GM12872 (cell line): Measurements from ENCODE around the gene FNDC1.

Experiments
- TF ChIP-seq, protein P1 (sequence below): IDR thresholded peaks from 3 replicates; pipeline ENCODE4 v1.5.1; 2011; ENCODE audit warnings: low read depth, mild to moderate bottlenecking, low read length, moderate library complexity; ENCODE audit not compliant: insufficient read depth

The FNDC1 gene

DNA sequence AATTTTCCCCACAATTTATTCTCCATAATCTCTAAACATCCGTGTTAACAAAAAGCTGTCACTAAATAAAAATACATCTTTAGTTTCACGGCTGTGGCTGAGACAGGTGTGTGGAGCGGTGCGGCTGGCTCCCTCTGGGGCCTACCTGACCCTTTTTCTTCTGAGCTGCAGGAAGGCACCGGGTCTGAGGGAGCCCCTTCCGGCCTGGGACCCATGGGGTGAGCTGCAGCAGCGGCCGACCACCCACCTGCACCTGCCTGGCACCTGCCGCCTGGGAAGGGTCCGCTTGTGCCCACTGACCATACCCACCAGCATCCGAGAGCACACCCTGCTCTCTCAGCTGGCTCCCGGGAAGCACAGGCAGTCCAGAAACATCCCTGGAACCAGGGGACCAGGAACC lies 41.5 kb upstream of the FNDC1 start:
- TF ChIP-seq, protein P1, sequence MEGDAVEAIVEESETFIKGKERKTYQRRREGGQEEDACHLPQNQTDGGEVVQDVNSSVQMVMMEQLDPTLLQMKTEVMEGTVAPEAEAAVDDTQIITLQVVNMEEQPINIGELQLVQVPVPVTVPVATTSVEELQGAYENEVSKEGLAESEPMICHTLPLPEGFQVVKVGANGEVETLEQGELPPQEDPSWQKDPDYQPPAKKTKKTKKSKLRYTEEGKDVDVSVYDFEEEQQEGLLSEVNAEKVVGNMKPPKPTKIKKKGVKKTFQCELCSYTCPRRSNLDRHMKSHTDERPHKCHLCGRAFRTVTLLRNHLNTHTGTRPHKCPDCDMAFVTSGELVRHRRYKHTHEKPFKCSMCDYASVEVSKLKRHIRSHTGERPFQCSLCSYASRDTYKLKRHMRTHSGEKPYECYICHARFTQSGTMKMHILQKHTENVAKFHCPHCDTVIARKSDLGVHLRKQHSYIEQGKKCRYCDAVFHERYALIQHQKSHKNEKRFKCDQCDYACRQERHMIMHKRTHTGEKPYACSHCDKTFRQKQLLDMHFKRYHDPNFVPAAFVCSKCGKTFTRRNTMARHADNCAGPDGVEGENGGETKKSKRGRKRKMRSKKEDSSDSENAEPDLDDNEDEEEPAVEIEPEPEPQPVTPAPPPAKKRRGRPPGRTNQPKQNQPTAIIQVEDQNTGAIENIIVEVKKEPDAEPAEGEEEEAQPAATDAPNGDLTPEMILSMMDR: no peak

DNA sequence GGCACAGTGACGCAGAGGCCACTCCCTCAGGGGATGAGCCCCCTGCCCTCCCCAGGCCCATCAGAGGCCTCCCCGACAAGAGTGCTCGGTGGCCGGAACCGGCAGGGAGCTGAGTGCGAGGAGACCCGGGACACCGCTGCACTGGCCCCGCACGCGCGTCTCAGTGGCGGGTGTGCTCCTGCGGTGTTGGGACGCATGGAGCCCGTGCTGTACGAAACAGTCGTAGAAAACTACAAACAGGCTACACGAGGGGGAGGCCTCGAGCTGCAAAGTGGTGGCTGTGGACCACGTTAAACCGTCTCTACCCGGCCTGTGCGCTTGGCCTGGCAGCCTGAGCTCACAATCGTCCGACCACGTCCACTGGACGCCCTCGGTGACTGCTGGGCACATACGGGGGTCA lies 40.2 kb upstream of the FNDC1 start:
- TF ChIP-seq, protein P1: no peak

DNA sequence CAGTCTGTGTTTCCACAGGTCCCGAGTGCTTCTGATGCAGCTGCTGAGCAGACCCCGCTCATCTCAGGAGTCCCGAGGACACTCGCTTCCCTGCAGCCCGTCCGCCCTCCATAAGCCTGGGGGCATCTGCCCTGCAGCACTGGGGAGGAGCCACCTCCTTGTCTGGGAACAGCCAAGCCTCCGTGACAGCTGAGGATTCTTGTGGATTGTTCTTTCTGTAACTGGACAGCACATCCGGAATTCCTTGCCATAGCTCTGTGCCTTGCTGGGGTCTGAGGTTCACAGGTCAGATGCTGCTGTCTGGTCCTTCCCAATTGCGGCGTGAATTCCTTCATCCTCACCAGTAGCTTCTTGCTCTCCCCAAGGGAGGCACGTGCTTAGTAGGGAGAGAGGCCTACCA lies 38.4 kb upstream of the FNDC1 start:
- TF ChIP-seq, protein P1: no peak

DNA sequence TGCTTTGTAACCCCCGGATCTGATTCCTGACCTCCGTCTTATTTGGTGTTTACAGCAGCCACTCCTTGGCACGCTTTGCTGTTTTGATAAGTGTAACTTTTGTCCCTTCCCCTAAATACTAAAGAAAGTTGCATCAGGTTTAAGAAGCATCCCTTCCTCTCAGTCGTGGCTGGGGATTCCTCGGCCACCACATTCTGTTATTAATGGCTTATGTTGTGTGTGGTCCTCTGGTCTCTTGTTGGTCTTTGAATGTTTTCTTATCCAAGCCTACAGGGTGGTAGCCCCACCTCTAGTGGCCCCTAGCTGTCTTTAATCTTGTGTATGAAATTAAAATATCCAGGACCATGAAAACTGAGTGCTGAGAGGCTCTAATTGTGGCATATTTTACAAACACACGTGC lies 37.5 kb upstream of the FNDC1 start:
- TF ChIP-seq, protein P1: no peak

DNA sequence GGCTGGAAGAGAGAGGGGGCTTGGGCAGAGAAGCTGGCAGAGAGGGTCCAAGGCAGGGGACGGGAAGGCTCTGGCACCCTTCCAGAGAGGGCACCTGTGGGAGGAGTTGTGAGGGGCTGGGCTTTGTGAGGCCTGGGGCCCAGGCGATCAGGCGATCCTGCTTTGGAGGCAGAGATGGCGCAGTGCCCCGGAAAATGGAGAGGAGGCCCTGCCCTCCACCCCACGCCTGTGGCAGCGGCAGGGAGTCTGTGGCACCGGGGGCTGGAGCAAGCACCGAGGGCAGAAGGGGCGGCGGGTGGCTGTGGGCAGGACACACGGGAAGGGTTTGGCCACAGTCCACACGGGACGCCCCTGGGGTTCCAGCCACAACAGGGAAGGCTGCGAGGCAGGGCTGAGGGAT lies 36.5 kb upstream of the FNDC1 start:
- TF ChIP-seq, protein P1: no peak

DNA sequence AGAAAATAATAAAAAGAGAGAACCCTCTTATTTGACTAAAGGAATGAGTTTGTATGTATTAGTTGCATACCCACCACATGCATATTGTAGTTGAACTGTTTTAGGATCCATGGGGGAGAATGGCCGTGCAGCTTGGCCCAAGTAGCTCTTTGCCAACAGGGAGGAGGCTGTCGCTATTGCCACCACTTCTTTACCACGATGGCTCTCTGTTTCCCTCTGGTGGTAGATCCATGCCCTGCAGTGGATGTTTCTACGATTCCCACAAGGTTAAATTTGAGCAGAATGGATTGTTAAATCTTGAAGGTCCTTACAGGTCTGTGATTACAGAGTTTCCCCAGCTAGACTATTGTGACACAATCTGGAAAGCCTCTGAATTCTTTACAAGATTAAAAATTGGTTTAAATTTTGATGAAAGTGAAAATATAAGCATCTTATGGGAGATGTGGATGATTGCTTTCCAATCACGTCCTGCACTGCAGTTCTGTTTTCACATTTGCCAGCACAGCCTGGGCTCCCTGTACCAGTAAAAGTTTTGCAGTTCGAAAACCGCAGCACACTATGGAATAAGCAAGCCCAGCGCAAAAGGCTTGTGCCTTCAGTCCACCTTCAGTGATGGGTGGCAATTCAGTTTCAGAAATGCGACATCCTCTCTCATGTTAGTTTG lies 34.4 kb upstream of the FNDC1 start:
- TF ChIP-seq, protein P1: peak; percentile 97

DNA sequence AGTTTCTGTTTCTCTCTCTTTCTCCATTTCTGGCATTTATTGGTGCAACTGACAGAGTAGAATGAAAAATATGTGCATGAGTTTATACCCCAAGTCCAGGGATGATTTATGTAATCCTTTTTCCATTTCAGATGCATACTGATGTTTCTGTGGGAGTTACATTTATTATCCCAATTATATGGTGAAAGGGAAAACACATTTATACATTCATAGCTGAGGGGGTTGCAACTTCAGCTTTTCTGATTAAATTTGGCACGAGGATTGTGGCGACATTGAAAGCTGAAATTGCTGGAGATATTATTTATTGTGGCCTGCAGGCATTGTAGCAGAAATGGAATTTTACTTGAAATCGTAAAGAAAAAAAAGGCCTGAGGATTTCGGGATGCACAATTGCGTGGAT lies 31.5 kb upstream of the FNDC1 start:
- TF ChIP-seq, protein P1: no peak
